Neural cell (in vitro differentiated cells): ENCODE measurements around the gene RAD51B. TPM values are rescaled to one million over a fixed set of nuclear protein-coding genes. Genes with fewer than 3 reads are reported as not detected.

Experiments
- H2AFZ ChIP-seq: fragments of 200-600, 300-800 bp; sonication (generic), shearing (Covaris generic); 2 replicates; pipeline ENCODE4 v1.6.0; 2014; ENCODE audit warnings: low read depth, mild to moderate bottlenecking, antibody characterized with exemption, low read length, moderate library complexity
- H3F3A ChIP-seq: fragments of 200-600 bp; shearing (Covaris generic); 2 replicates; pipeline ENCODE4 v1.6.1; 2016; ENCODE audit warnings: mild to moderate bottlenecking, moderate library complexity, mixed read lengths, antibody characterized with exemption, low read length; ENCODE audit not compliant: insufficient read depth, poor library complexity, severe bottlenecking
- H3K27ac ChIP-seq: fragments of 200-600, 300-800 bp; sonication (generic), shearing (Covaris generic); 2 replicates; pipeline ENCODE4 v1.5.1; 2014; ENCODE audit warnings: mild to moderate bottlenecking, low read length, moderate library complexity
- H3K27me3 ChIP-seq: fragments of 300-800, 200-600 bp; sonication (generic), shearing (Covaris generic); 2 replicates; pipeline ENCODE4 v1.6.0; 2014; ENCODE audit warnings: mild to moderate bottlenecking, low read depth, low read length, moderate library complexity; ENCODE audit not compliant: insufficient read depth
- H3K36me3 ChIP-seq: fragments of 300-800, 200-600 bp; sonication (generic), shearing (Covaris generic); 2 replicates; pipeline ENCODE4 v1.5.1; 2014; ENCODE audit warnings: mild to moderate bottlenecking, antibody characterized with exemption, low read length, moderate library complexity; ENCODE audit not compliant: insufficient read depth
- H3K4me2 ChIP-seq: fragments of 300-800, 200-600 bp; sonication (generic), shearing (Covaris generic); 2 replicates; pipeline ENCODE4 v1.6.0; 2014; ENCODE audit warnings: mild to moderate bottlenecking, low read length
- H3K4me3 ChIP-seq: fragments of 300-800, 200-600 bp; sonication (generic), shearing (Covaris generic); 2 replicates; pipeline ENCODE4 v1.5.1; 2014; ENCODE audit warnings: mild to moderate bottlenecking, low read length, moderate library complexity
- H3K79me2 ChIP-seq: fragments of 200-600 bp; shearing (Covaris generic); replicated peaks from 2 replicates; pipeline ENCODE4 v1.6.0; 2014; ENCODE audit warnings: mild to moderate bottlenecking, low read length, moderate library complexity; ENCODE audit not compliant: insufficient read depth
- H3K9ac ChIP-seq: fragments of 300-800, 200-600 bp; sonication (generic), shearing (Covaris generic); 2 replicates; pipeline ENCODE4 v1.6.1; 2016; ENCODE audit warnings: mild to moderate bottlenecking, low read length, mixed read lengths
- H3K9me2 ChIP-seq: fragments of 200-600 bp; shearing (Covaris generic); 2 replicates; pipeline ENCODE4 v1.6.1; 2016; ENCODE audit warnings: mild to moderate bottlenecking, low read length, mixed read lengths; ENCODE audit not compliant: insufficient read depth
- H3K9me3 ChIP-seq: fragments of 200-600, 300-800 bp; sonication (generic), shearing (Covaris generic); 2 replicates; pipeline ENCODE4 v1.6.1; 2016; ENCODE audit warnings: mild to moderate bottlenecking, mixed run types, low read length, moderate library complexity, mixed read lengths
- H4K20me1 ChIP-seq: fragments of 200-600 bp; shearing (Covaris generic); 2 replicates; pipeline ENCODE4 v1.6.1; 2016; ENCODE audit warnings: mild to moderate bottlenecking, mixed run types; ENCODE audit not compliant: insufficient read depth
- CTCF ChIP-seq: fragments of 450-650 bp; IDR thresholded peaks from 2 replicates; pipeline ENCODE4 v1.5.1; 2014; ENCODE audit warnings: antibody characterized with exemption, mild to moderate bottlenecking, moderate library complexity; ENCODE audit not compliant: poor library complexity, severe bottlenecking
- EP300 ChIP-seq: fragments of 450-650 bp; conservative IDR thresholded peaks from 2 replicates; pipeline ENCODE4 v1.6.1; 2014; ENCODE audit warnings: antibody characterized with exemption, mild to moderate bottlenecking, moderate library complexity; ENCODE audit not compliant: poor library complexity, severe bottlenecking
- EZH2 ChIP-seq: fragments of 200-600, 300-800 bp; shearing (Covaris generic), sonication (generic); IDR thresholded peaks from 2 replicates; pipeline ENCODE4 v1.6.1; 2014; ENCODE audit warnings: antibody characterized with exemption, low read length, borderline replicate concordance, mild to moderate bottlenecking; ENCODE audit not compliant: insufficient read depth, poor library complexity, severe bottlenecking
- MXI1 ChIP-seq: fragments of 450-650 bp; conservative IDR thresholded peaks from 2 replicates; pipeline ENCODE4 v1.6.1; 2014; ENCODE audit warnings: antibody characterized with exemption, mild to moderate bottlenecking; ENCODE audit not compliant: poor library complexity, severe bottlenecking
- POLR2AphosphoS5 ChIP-seq: IDR thresholded peaks from 2 replicates; pipeline ENCODE4 v1.6.1; 2012
- RAD21 ChIP-seq: fragments of 450-650 bp; conservative IDR thresholded peaks from 2 replicates; pipeline ENCODE4 v1.6.1; 2014; ENCODE audit warnings: antibody characterized with exemption, mild to moderate bottlenecking, moderate library complexity
- REST ChIP-seq: IDR thresholded peaks from 2 replicates; pipeline ENCODE4 v1.6.1; 2012; ENCODE audit warnings: borderline replicate concordance
- SMC3 ChIP-seq: fragments of 450-650 bp; conservative IDR thresholded peaks from 2 replicates; pipeline ENCODE4 v1.6.1; 2014; ENCODE audit warnings: antibody characterized with exemption, mild to moderate bottlenecking, moderate library complexity; ENCODE audit not compliant: poor library complexity
- TAF1 ChIP-seq: IDR thresholded peaks from 2 replicates; pipeline ENCODE4 v1.6.1; 2012; ENCODE audit warnings: low read depth
- polyA plus RNA-seq: library from polyadenylated mRNA; depleted of rRNA; stranded (reverse); fragments of >200 nt; gene quantifications from 2 replicates; pipeline ENCODE4 v1.2.3, GENCODE V29; 2014

Gene RAD51B
- polyA plus RNA-seq, 1 donor from 2014 or later, result 3.1 TPM

- no peak for TF ChIP-seq CTCF
- TF ChIP-seq POLR2AphosphoS5, result no peak
- TF ChIP-seq REST, result no peak
- no peak for TF ChIP-seq SMC3
- no peak for TF ChIP-seq EZH2
- TF ChIP-seq RAD21, result no peak
- no peak for TF ChIP-seq TAF1
- TF ChIP-seq EP300, result no peak
- TF ChIP-seq MXI1, result no peak
- no peaks in the 10 kb centered on the region for H3K9me2 ChIP-seq
- H3K4me2 ChIP-seq, result no peak overlapping the region
- no peaks in the 10 kb centered on the region for H3K36me3 ChIP-seq
- H4K20me1 ChIP-seq, result no peaks in the 10 kb centered on the region
- H2AFZ ChIP-seq, result no peak overlapping the region
- no peak overlapping the region for H3K9ac ChIP-seq
- no peaks in the 10 kb centered on the region for H3F3A ChIP-seq
- H3K27me3 ChIP-seq, result no peaks in the 10 kb centered on the region
- H3K9me3 ChIP-seq, result peaks cover 15% of the 10 kb centered on the region
- H3K79me2 ChIP-seq, result no peaks in the 10 kb centered on the region
- no peak overlapping the region for H3K27ac ChIP-seq
- no peak overlapping the region for H3K4me3 ChIP-seq
Measured at GRCh38 chr14:68619790-68620574, 800.4 kb downstream of the RAD51B start.

DNA sequence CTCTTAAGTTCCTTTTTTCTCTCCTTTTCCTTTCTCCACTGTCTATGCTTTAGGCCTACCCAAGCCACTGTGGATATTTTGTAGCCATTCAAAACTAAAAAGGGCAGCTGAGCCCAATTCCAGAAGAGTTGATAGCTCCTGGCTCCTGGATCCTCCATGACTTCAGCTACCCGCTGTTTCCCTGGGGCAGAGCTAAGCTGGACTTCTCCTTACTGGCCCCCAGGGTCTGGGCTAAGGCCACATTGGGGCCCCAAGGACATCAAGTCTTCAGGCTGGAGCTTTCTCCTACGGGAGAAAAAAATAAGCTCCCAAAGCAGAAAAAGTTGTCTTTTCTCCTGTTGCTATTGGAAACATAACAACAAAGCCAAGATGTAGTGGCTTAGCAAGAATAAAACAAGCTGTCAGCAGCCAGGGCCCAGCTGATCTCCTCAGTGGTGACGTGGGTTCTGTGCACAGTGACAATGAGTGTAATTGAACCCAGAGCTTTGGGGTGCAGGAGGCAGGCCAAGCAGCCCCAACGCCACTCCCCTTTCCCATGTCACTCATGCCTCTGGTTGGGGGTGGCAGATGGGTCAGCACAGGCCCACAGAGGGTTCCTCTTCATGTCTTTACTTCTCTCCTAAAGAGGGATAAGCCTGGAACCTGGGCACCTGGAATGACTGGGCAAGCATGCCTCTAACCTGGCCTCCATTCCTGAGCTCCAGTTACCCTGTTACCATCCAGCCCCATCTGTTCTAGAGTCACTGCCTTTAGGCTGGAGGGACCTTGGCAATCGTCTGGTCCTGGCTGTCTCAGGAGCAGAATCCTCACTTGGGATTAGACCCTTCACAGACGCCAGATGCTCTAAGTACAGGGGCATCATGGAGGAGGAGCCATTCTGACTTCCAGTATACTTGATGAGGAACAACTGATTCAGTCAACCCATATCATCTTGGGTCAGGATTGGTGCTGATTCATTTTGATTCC, 802.1 kb downstream of the RAD51B start:
- Histone ChIP-seq H3K9ac (no peak overlapping the region), H3K27ac (no peak overlapping the region), H3F3A (no peaks in the 10 kb centered on the region)

More for the DNA sequence above, 802.1 kb downstream of the RAD51B start:
- no peak for TF ChIP-seq MXI1
- no peak for TF ChIP-seq REST
- TF ChIP-seq EP300, result no peak
- no peak for TF ChIP-seq CTCF
- TF ChIP-seq POLR2AphosphoS5, result no peak
- TF ChIP-seq TAF1, result no peak
- TF ChIP-seq RAD21, result no peak
- TF ChIP-seq EZH2, result no peak
- no peak for TF ChIP-seq SMC3
- peaks cover 15% of the 10 kb centered on the region for H3K9me3 ChIP-seq
- no peak overlapping the region for H3K4me2 ChIP-seq
- no peak overlapping the region for H2AFZ ChIP-seq
- H3K9me2 ChIP-seq, result no peaks in the 10 kb centered on the region
- H4K20me1 ChIP-seq, result no peaks in the 10 kb centered on the region
- no peaks in the 10 kb centered on the region for H3K36me3 ChIP-seq
- no peak overlapping the region for H3K4me3 ChIP-seq
- no peaks in the 10 kb centered on the region for H3K27me3 ChIP-seq
- H3K79me2 ChIP-seq, result no peaks in the 10 kb centered on the region
